AML-193 (cell line): ENCODE results near the gene NCAN.
"Not testable (repeated sequence)": the region's sequence is repeated elsewhere in the genome, so short reads cannot be mapped to it uniquely, and the experiment has no call there.

ENCODE experiments used
- DNase-seq, 2 experiments: peaks; one replicate each; lab custom pipeline; 2025; lab: John Stamatoyannopoulos, UW

Gene NCAN

GRCh38 chr19:19211499-19212420 is at the start of gene NCAN:
Gene NCAN, plus strand, starts transcription at chr19:19211958. Its CDS starts 4,996 bp downstream, at chr19:19216954.
- DNase-seq, result no peak

GRCh38 chr19:19162495-19162894 is 49.3 kb upstream of the NCAN start:
- DNase-seq, result no peak

GRCh38 chr19:19165396-19165795 is 46.4 kb upstream of the NCAN start:
- DNase-seq, result no peak

GRCh38 chr19:19167612-19168011 is 44.1 kb upstream of the NCAN start:
- no peak for DNase-seq

GRCh38 chr19:19169236-19170052 is 42.3 kb upstream of the NCAN start:
- DNase-seq, result no peak

GRCh38 chr19:19170053-19170872 is 41.5 kb upstream of the NCAN start, which contains the start of gene MEF2B:
Gene MEF2B, minus strand, starts transcription at chr19:19170263. Its CDS starts 19,528 bp downstream, at chr19:19150735.
- no peak for DNase-seq

- no peak for DNase-seq
These were observed 40.7 kb upstream of the NCAN start for GRCh38 chr19:19170873-19171672.

GRCh38 chr19:19171821-19172532 is 39.8 kb upstream of the NCAN start:
- DNase-seq, result no peak

- not testable (repeated sequence) for DNase-seq
These were observed 38.5 kb upstream of the NCAN start for GRCh38 chr19:19173243-19173642.

GRCh38 chr19:19176950-19177349 is 34.8 kb upstream of the NCAN start:
- DNase-seq, result no peak

- no peak for DNase-seq
These were observed 32.0 kb upstream of the NCAN start for GRCh38 chr19:19179548-19180441.

GRCh38 chr19:19181488-19181998 is 30.2 kb upstream of the NCAN start:
- DNase-seq, result no peak

GRCh38 chr19:19185853-19186740 is 25.7 kb upstream of the NCAN start:
- peak; percentile 41 to 43 for DNase-seq

GRCh38 chr19:19186742-19187141 is 25.0 kb upstream of the NCAN start:
- no peak for DNase-seq

- DNase-seq, result no peak
These were observed 20.0 kb upstream of the NCAN start for GRCh38 chr19:19191768-19192077.

GRCh38 chr19:19192078-19192882 is 19.5 kb upstream of the NCAN start, which contains the start of the genes BORCS8 and RFXANK:
Gene BORCS8, minus strand, starts transcription at chr19:19192152. Its CDS starts 35 bp downstream, at chr19:19192117.
Gene RFXANK, plus strand, starts transcription at chr19:19192258. Its CDS starts 1,689 bp downstream, at chr19:19193947.
- DNase-seq, result peak; percentile 97 to 98

GRCh38 chr19:19192910-19193423 is 18.8 kb upstream of the NCAN start:
- DNase-seq, result no peak
